Cardiac muscle cell (in vitro differentiated cells and primary cell): Measurements from ENCODE around the gene WNT11. TPM values are rescaled to one million over a fixed set of nuclear protein-coding genes. Genes with fewer than 3 reads are reported as not detected.
A peak's percentile ranks its signal among the peaks of the same experiment; 100 is the strongest.

Experiments used
- DNase-seq, 2 donors: peaks; one replicate each; pipeline versions ENCODE4 v3.0.0 to v3.0.0-alpha.2; 2010 to 2017; ENCODE audit warnings: low read depth in 1 of 2, low spot score in 1 of 2
- H3K27ac ChIP-seq: fragments of 200-600 bp; sonication (generic); 2 replicates; pipeline ENCODE4 v1.5.1; 2016
- H3K27me3 ChIP-seq: fragments of 200-600 bp; sonication (generic); 2 replicates; pipeline ENCODE4 v1.6.0; 2016; ENCODE audit warnings: control low read depth
- H3K36me3 ChIP-seq: fragments of 200-600 bp; sonication (generic); 2 replicates; pipeline ENCODE4 v1.5.1; 2016; ENCODE audit warnings: control low read depth
- H3K4me1 ChIP-seq: fragments of 200-600 bp; sonication (generic); 2 replicates; pipeline ENCODE4 v1.8.1; 2017; ENCODE audit warnings: low read depth, mild to moderate bottlenecking, mixed run types
- H3K4me3 ChIP-seq: fragments of 200-600 bp; sonication (generic); 2 replicates; pipeline ENCODE4 v1.5.1; 2016; ENCODE audit warnings: mild to moderate bottlenecking
- H3K9me3 ChIP-seq: fragments of 200-600 bp; sonication (generic); 2 replicates; pipeline ENCODE4 v1.5.1; 2017; ENCODE audit warnings: low read depth, mild to moderate bottlenecking, control low read depth
- CTCF ChIP-seq: IDR thresholded peaks from 2 replicates; pipeline ENCODE4 v1.5.1; 2012; ENCODE audit warnings: low read depth, mild to moderate bottlenecking, low read length
- polyA plus RNA-seq: library from polyadenylated mRNA; unstranded; fragments of >200 nt; fragmentation: Nextera tagmentation; extraction: Ambion mirVana; gene quantifications from 2 replicates; pipeline ENCODE4 v1.2.1, GENCODE V29; 2016
- total RNA-seq: library from RNA; depleted of rRNA; stranded (reverse); fragments of >200 nt; gene quantifications from 2 replicates; pipeline ENCODE4 v1.2.3, GENCODE V29; 2016

The WNT11 gene
- total and polyA plus RNA-seq, 2 experiments from 2014 or later = 87.9 to 107 TPM

GRCh38 chr11:76225122-76225611, 18.9 kb upstream of the WNT11 start:
- Histone ChIP-seq H3K4me1 (peaks cover 19% of the 10 kb centered on the region), H3K36me3 (no peaks in the 10 kb centered on the region), H3K4me3 (no peak overlapping the region), H3K9me3 (no peaks in the 10 kb centered on the region), H3K27ac (peak overlapping the region; percentile 64), H3K27me3 (no peaks in the 10 kb centered on the region)
- TF ChIP-seq CTCF = no peak
- DNase-seq = no peak

- Histone ChIP-seq H3K36me3 (no peaks in the 10 kb centered on the region), H3K27ac (no peak overlapping the region), H3K4me1 (peaks cover 19% of the 10 kb centered on the region), H3K9me3 (no peaks in the 10 kb centered on the region), H3K27me3 (no peaks in the 10 kb centered on the region), H3K4me3 (no peak overlapping the region)
- no peak for TF ChIP-seq CTCF
- DNase-seq = no peak
These were observed 18.3 kb upstream of the WNT11 start for GRCh38 chr11:76224461-76225121.

GRCh38 chr11:76221365-76221764, 15.1 kb upstream of the WNT11 start:
- TF ChIP-seq CTCF = no peak
- Histone ChIP-seq H3K27ac (no peak overlapping the region), H3K27me3 (no peaks in the 10 kb centered on the region), H3K4me3 (no peak overlapping the region), H3K36me3 (no peaks in the 10 kb centered on the region), H3K9me3 (no peaks in the 10 kb centered on the region), H3K4me1 (peaks cover 12% of the 10 kb centered on the region)
- DNase-seq = no peak

- TF ChIP-seq CTCF = no peak
- Histone ChIP-seq H3K9me3 (no peaks in the 10 kb centered on the region), H3K4me3 (no peak overlapping the region), H3K36me3 (no peaks in the 10 kb centered on the region), H3K4me1 (peaks cover 7% of the 10 kb centered on the region), H3K27ac (no peak overlapping the region), H3K27me3 (no peaks in the 10 kb centered on the region)
- DNase-seq = no peak
These were observed 12.9 kb upstream of the WNT11 start for GRCh38 chr11:76219243-76219642.

- no peak for TF ChIP-seq CTCF
- no peaks in the 10 kb centered on the region for H3K36me3 ChIP-seq
- H3K4me1 ChIP-seq = peaks cover 7% of the 10 kb centered on the region
- no peak overlapping the region for H3K4me3 ChIP-seq
- H3K27me3 ChIP-seq = peaks cover 2% of the 10 kb centered on the region
- DNase-seq = no peak
- no peaks in the 10 kb centered on the region for H3K9me3 ChIP-seq
- H3K27ac ChIP-seq = no peak overlapping the region
These were observed 12.3 kb upstream of the WNT11 start for GRCh38 chr11:76218449-76219178.
